Gastroesophageal sphincter (tissue), 4 donors: ENCODE results near the gene MTX1. TPM values are rescaled to one million over a fixed set of nuclear protein-coding genes. Genes with fewer than 3 reads are reported as not detected.
"Not testable (repeated sequence)": the region's sequence is repeated elsewhere in the genome, so short reads cannot be mapped to it uniquely, and the experiment has no call there.

Experiments used
- ATAC-seq: fragments of 150-250 bp; one replicate; pipeline ENCODE4 v1.9.1; 2016; ENCODE audit warnings: mild to moderate bottlenecking, moderate library complexity
- H3K27ac ChIP-seq, 4 donors: fragments of 200-600 bp; sonication (generic) in 3 of 4; 1 replicate in 3 of 4; 2 replicates in 1 of 4; pipeline ENCODE4 v1.5.1; 2016 to 2019
- H3K27me3 ChIP-seq: fragments of 200-600 bp; sonication (generic); one replicate; pipeline ENCODE4 v1.5.1; 2019
- H3K36me3 ChIP-seq, 2 donors: fragments of 200-600 bp; sonication (generic); one replicate each; pipeline ENCODE4 v1.5.1; 2019; ENCODE audit warnings: control low read depth in 1 of 2
- H3K4me1 ChIP-seq, 3 donors: fragments of 200-600 bp; sonication (generic); 1 replicate in 2 of 3; 2 replicates in 1 of 3; pipeline ENCODE4 v1.5.1; 2016 to 2019; ENCODE audit warnings: control low read depth in 2 of 3
- H3K4me3 ChIP-seq, 2 donors: fragments of 200-600 bp; sonication (generic); one replicate each; pipeline ENCODE4 v1.5.1; 2019; ENCODE audit warnings: mild to moderate bottlenecking in 1 of 2, moderate library complexity in 1 of 2
- H3K9me3 ChIP-seq, 3 donors: fragments of 200-600 bp; sonication (generic); one replicate each; pipeline ENCODE4 v1.5.1; 2017 to 2019; ENCODE audit warnings: control low read depth in 2 of 3
- CTCF ChIP-seq, 4 experiments: fragments of 200-600 bp in 2 of 4; fragments of 450-650 bp in 2 of 4; sonication (generic) in 1 of 4; IDR thresholded peaks; one replicate each; pipeline ENCODE4 v1.5.1; 2017 to 2019; ENCODE audit warnings: antibody characterized with exemption in 4 of 4, mild to moderate bottlenecking in 2 of 4, moderate library complexity in 2 of 4
- EP300 ChIP-seq: sonication (generic); formaldehyde crosslinking; IDR thresholded peaks from one replicate; pipeline ENCODE4 v1.6.1; 2017; ENCODE audit warnings: antibody characterized with exemption, mild to moderate bottlenecking
- POLR2A ChIP-seq, 2 donors: fragments of 450-650 bp; IDR thresholded peaks; one replicate each; pipeline ENCODE4 v1.6.1; 2017; ENCODE audit warnings: antibody characterized with exemption in 2 of 2, mild to moderate bottlenecking in 2 of 2, moderate library complexity in 1 of 2
- POLR2AphosphoS5 ChIP-seq: sonication (generic); formaldehyde crosslinking; IDR thresholded peaks from one replicate; pipeline ENCODE4 v1.6.1; 2017; ENCODE audit warnings: antibody characterized with exemption
- WGBS, 2 donors: methylation state at CpG; one replicate each; pipeline ENCODE4 v1.1.5; 2018; ENCODE audit warnings: low coverage in 1 of 2; 5-methylcytosine and 5-hydroxymethylcytosine counted together
- total RNA-seq, 4 donors: library from RNA; depleted of rRNA; stranded (reverse); fragments of >200 nt; gene quantifications; one replicate each; pipeline ENCODE4 v1.1.0, GENCODE V29; 2016

The MTX1 gene
- 10 to 100 TPM; 28.3 to 36.0 (median 32.6) TPM for total RNA-seq

- peaks cover 0 to 29% of the 10 kb centered on the region in 2 donors for H3K36me3 ChIP-seq
- H3K9me3 ChIP-seq: no peaks in the 10 kb centered on the region
- no peak for TF ChIP-seq EP300
- TF ChIP-seq POLR2A (IDR thresholded peaks at IDR 0.05): peak; percentile 68 to 81
- TF ChIP-seq CTCF (IDR thresholded peaks at IDR 0.05): peak in 1 of 4 experiments; percentile 4
- TF ChIP-seq POLR2AphosphoS5: peak; percentile 74
- peak within 1 kb of the TSS; percentile 83 to 96 for H3K4me3 ChIP-seq
- H3K27me3 ChIP-seq: no peaks in the 10 kb centered on the region
- H3K27ac ChIP-seq: peak within 1 kb of the TSS; percentile 92 to 100 (median 98)
- peak; percentile 90 for ATAC-seq
- H3K4me1 ChIP-seq: peaks cover 0 to 60% (median 25%) of the 10 kb centered on the region in 3 donors
- 1% methylated on average over 8 of the region's 64 CpGs; no CpG with 5 or more reads in 1 of the 2 donors for WGBS, 2 donors
Measured at GRCh38 chr1:155208541-155209311, at the start of gene MTX1. MTX1 (plus strand) TSS chr1:155208695; CDS start chr1:155208805, 110 bp downstream.

- 86 to 88% methylated on average over 1 of the region's 1 CpG for WGBS, 2 donors
- Histone ChIP-seq H3K27me3 (no peaks in the 10 kb centered on the region), H3K9me3 (no peaks in the 10 kb centered on the region), H3K4me3 (no peak overlapping the region), H3K4me1 (no peaks in the 10 kb centered on the region), H3K36me3 (no peaks in the 10 kb centered on the region), H3K27ac (no peak overlapping the region)
- TF ChIP-seq CTCF (IDR thresholded peaks at IDR 0.05) (no peak), EP300 (no peak), POLR2AphosphoS5 (no peak), POLR2A (IDR thresholded peaks at IDR 0.05) (no peak)
- ATAC-seq: no peak
Measured at GRCh38 chr1:155158991-155159390, 49.5 kb upstream of the MTX1 start.

GRCh38 chr1:155160128-155160527 is 48.4 kb upstream of the MTX1 start:
- Histone ChIP-seq H3K27me3 (no peaks in the 10 kb centered on the region), H3K4me3 (no peak overlapping the region), H3K27ac (no peak overlapping the region), H3K4me1 (no peaks in the 10 kb centered on the region), H3K9me3 (no peaks in the 10 kb centered on the region), H3K36me3 (no peaks in the 10 kb centered on the region)
- WGBS, 2 donors: 74 to 96% methylated on average over 4 to 6 of the region's 8 CpGs
- ATAC-seq: no peak
- no peak for TF ChIP-seq POLR2A (IDR thresholded peaks at IDR 0.05)
- no peak for TF ChIP-seq EP300
- no peak for TF ChIP-seq POLR2AphosphoS5
- no peak for TF ChIP-seq CTCF (IDR thresholded peaks at IDR 0.05)

GRCh38 chr1:155162631-155163030 is 45.9 kb upstream of the MTX1 start:
- not testable (repeated sequence) for H3K9me3 ChIP-seq, H3K4me3 ChIP-seq, ATAC-seq, H3K27me3 ChIP-seq, H3K27ac ChIP-seq, H3K36me3 ChIP-seq
- H3K4me1 ChIP-seq: peaks cover 0 to 19% (median 9%) of the 10 kb centered on the region in 3 donors
- 80 to 100% methylated on average over 1 to 2 of the region's 6 CpGs for WGBS, 2 donors

- not testable (repeated sequence) for ATAC-seq
- WGBS, 2 donors: 89 to 91% methylated on average over 3 to 4 of the region's 4 CpGs
Measured at GRCh38 chr1:155163785-155164184, 44.7 kb upstream of the MTX1 start.

GRCh38 chr1:155164625-155165024 is 43.9 kb upstream of the MTX1 start:
- Histone ChIP-seq H3K36me3 (peaks cover 0 to 12% of the 10 kb centered on the region in 2 donors), H3K4me1 (peaks cover 0 to 26% (median 11%) of the 10 kb centered on the region in 3 donors)
- 91% methylated on average over 4 of the region's 11 CpGs; no CpG with 5 or more reads in 1 of the 2 donors for WGBS, 2 donors
- not testable (repeated sequence) for H3K4me3 ChIP-seq, ATAC-seq, H3K27ac ChIP-seq, H3K9me3 ChIP-seq, H3K27me3 ChIP-seq

More at GRCh38 chr1:155163785-155164184, 44.7 kb upstream of the MTX1 start:
- H3K4me3 ChIP-seq, H3K27me3 ChIP-seq, H3K27ac ChIP-seq, H3K36me3 ChIP-seq, H3K9me3 ChIP-seq: not testable (repeated sequence)
- peaks cover 0 to 26% (median 11%) of the 10 kb centered on the region in 3 donors for H3K4me1 ChIP-seq
